ENCODE data around the gene TNRC6A.

TNRC6A gene

GRCh38 chr16:24766057-24766456 is 36.6 kb downstream of the TNRC6A start:
- Mint-ChIP-seq H3K4me1 (peaks cover 29% of the 10 kb centered on the region), H3K27ac (no peak overlapping the region), H3K27me3 (no peaks in the 10 kb centered on the region), H3K4me3 (no peak overlapping the region), H3K9me3 (no peaks in the 10 kb centered on the region)
- ATAC-seq (no peak), DNase-seq (no peak)

GRCh38 chr16:24769806-24770205 is 40.4 kb downstream of the TNRC6A start:
- no peak for ATAC-seq
- no peak overlapping the region for H3K4me3 Mint-ChIP-seq
- H3K27ac Mint-ChIP-seq = peak overlapping the region; percentile 30 to 48

GRCh38 chr16:24771132-24771778 is 41.8 kb downstream of the TNRC6A start:
- Mint-ChIP-seq H3K27ac (no peak overlapping the region), H3K27me3 (no peaks in the 10 kb centered on the region), H3K4me1 (peaks cover 31% of the 10 kb centered on the region), H3K4me3 (no peak overlapping the region), H3K9me3 (no peaks in the 10 kb centered on the region)
- DNase-seq (no peak), ATAC-seq (peak; percentile 61)

More at GRCh38 chr16:24769806-24770205, 40.4 kb downstream of the TNRC6A start:
- Mint-ChIP-seq H3K27me3 (no peaks in the 10 kb centered on the region), H3K9me3 (no peaks in the 10 kb centered on the region), H3K4me1 (peaks cover 31% of the 10 kb centered on the region)
- no peak for DNase-seq

- Mint-ChIP-seq H3K4me3 (no peak overlapping the region), H3K4me1 (peaks cover 31% of the 10 kb centered on the region), H3K9me3 (no peaks in the 10 kb centered on the region), H3K27me3 (no peaks in the 10 kb centered on the region), H3K27ac (no peak overlapping the region)
- DNase-seq (no peak), ATAC-seq (no peak)
These were observed 42.3 kb downstream of the TNRC6A start for GRCh38 chr16:24771779-24772157.

- Mint-ChIP-seq H3K27me3 (no peaks in the 10 kb centered on the region), H3K27ac (no peak overlapping the region), H3K4me3 (no peak overlapping the region), H3K9me3 (no peaks in the 10 kb centered on the region), H3K4me1 (peaks cover 31% of the 10 kb centered on the region)
- DNase-seq = no peak
- no peak for ATAC-seq
These were observed 44.4 kb downstream of the TNRC6A start for GRCh38 chr16:24773771-24774427.

GRCh38 chr16:24774510-24774909 is 45.1 kb downstream of the TNRC6A start:
- no peaks in the 10 kb centered on the region for H3K27me3 Mint-ChIP-seq
- H3K27ac Mint-ChIP-seq = peak overlapping the region in 1 of 2 donors; percentile 8
- peaks cover 27% of the 10 kb centered on the region for H3K4me1 Mint-ChIP-seq
- no peak for DNase-seq
- no peak for ATAC-seq
- no peak overlapping the region for H3K4me3 Mint-ChIP-seq
- no peaks in the 10 kb centered on the region for H3K9me3 Mint-ChIP-seq

- peaks cover 18% of the 10 kb centered on the region for H3K4me1 Mint-ChIP-seq
- no peaks in the 10 kb centered on the region for H3K9me3 Mint-ChIP-seq
- no peak for ATAC-seq
- DNase-seq = no peak
- H3K27me3 Mint-ChIP-seq = no peaks in the 10 kb centered on the region
- no peak overlapping the region for H3K4me3 Mint-ChIP-seq
- no peak overlapping the region for H3K27ac Mint-ChIP-seq
These were observed 46.0 kb downstream of the TNRC6A start for GRCh38 chr16:24775455-24775854.

- peaks cover 14% of the 10 kb centered on the region for H3K4me1 Mint-ChIP-seq
- ATAC-seq (no peak), DNase-seq (no peak)
These were observed 47.2 kb downstream of the TNRC6A start for GRCh38 chr16:24776501-24777220.

GRCh38 chr16:24778671-24779070 is 49.2 kb downstream of the TNRC6A start:
- ATAC-seq = no peak
- Mint-ChIP-seq H3K27ac (no peak overlapping the region), H3K27me3 (no peaks in the 10 kb centered on the region), H3K9me3 (no peaks in the 10 kb centered on the region), H3K4me1 (peaks cover 6% of the 10 kb centered on the region), H3K4me3 (no peak overlapping the region)
- no peak for DNase-seq

More at GRCh38 chr16:24776501-24777220, 47.2 kb downstream of the TNRC6A start:
- Mint-ChIP-seq H3K27ac (peak overlapping the region; percentile 34 to 48), H3K9me3 (no peaks in the 10 kb centered on the region), H3K27me3 (no peaks in the 10 kb centered on the region), H3K4me3 (no peak overlapping the region)

GRCh38 chr16:24781256-24781655 is 51.8 kb downstream of the TNRC6A start:
- no peaks in the 10 kb centered on the region for H3K4me1 Mint-ChIP-seq
- no peak for ATAC-seq
- no peaks in the 10 kb centered on the region for H3K9me3 Mint-ChIP-seq
- no peaks in the 10 kb centered on the region for H3K27me3 Mint-ChIP-seq
- no peak overlapping the region for H3K4me3 Mint-ChIP-seq
- no peak for DNase-seq
- H3K27ac Mint-ChIP-seq = peak overlapping the region; percentile 6

GRCh38 chr16:24784121-24784520 is 54.7 kb downstream of the TNRC6A start:
- Mint-ChIP-seq H3K4me1 (no peaks in the 10 kb centered on the region), H3K4me3 (no peak overlapping the region), H3K27me3 (no peaks in the 10 kb centered on the region), H3K9me3 (no peaks in the 10 kb centered on the region), H3K27ac (peak overlapping the region in 1 of 2 donors; percentile 90)
- no peak for DNase-seq
- no peak for ATAC-seq

GRCh38 chr16:24789881-24790280 is 60.4 kb downstream of the TNRC6A start:
- DNase-seq (no peak), ATAC-seq (no peak)
- H3K9me3 Mint-ChIP-seq = no peaks in the 10 kb centered on the region
- H3K4me3 Mint-ChIP-seq = no peak overlapping the region
- H3K4me1 Mint-ChIP-seq = no peaks in the 10 kb centered on the region
- no peaks in the 10 kb centered on the region for H3K27me3 Mint-ChIP-seq
- no peak overlapping the region for H3K27ac Mint-ChIP-seq

- Mint-ChIP-seq H3K27me3 (no peaks in the 10 kb centered on the region), H3K9me3 (no peaks in the 10 kb centered on the region), H3K4me1 (no peaks in the 10 kb centered on the region), H3K27ac (peak overlapping the region in 1 of 2 donors; percentile 27), H3K4me3 (no peak overlapping the region)
- ATAC-seq = no peak
- DNase-seq = no peak
These were observed 71.1 kb downstream of the TNRC6A start for GRCh38 chr16:24800586-24800985.

GRCh38 chr16:24801761-24802302 is 72.4 kb downstream of the TNRC6A start:
- DNase-seq (no peak), ATAC-seq (no peak)
- Mint-ChIP-seq H3K27me3 (no peaks in the 10 kb centered on the region), H3K9me3 (no peaks in the 10 kb centered on the region), H3K27ac (peak overlapping the region; percentile 4 to 87), H3K4me3 (no peak overlapping the region), H3K4me1 (no peaks in the 10 kb centered on the region)

GRCh38 chr16:24805484-24805883 is 76.0 kb downstream of the TNRC6A start:
- Mint-ChIP-seq H3K9me3 (no peaks in the 10 kb centered on the region), H3K27me3 (no peaks in the 10 kb centered on the region), H3K4me1 (no peaks in the 10 kb centered on the region), H3K4me3 (no peak overlapping the region), H3K27ac (no peak overlapping the region)
- no peak for DNase-seq
- ATAC-seq = no peak

GRCh38 chr16:24807301-24807700 is 77.8 kb downstream of the TNRC6A start:
- Mint-ChIP-seq H3K27me3 (no peaks in the 10 kb centered on the region), H3K9me3 (no peaks in the 10 kb centered on the region), H3K4me3 (no peak overlapping the region), H3K27ac (peak overlapping the region in 1 of 2 donors; percentile 80), H3K4me1 (no peaks in the 10 kb centered on the region)
- DNase-seq = no peak
- no peak for ATAC-seq
